GM23248 (cell line): ENCODE results near the gene TUNAR. TPM values are rescaled to one million over a fixed set of nuclear protein-coding genes. Genes with fewer than 3 reads are reported as not detected.
A peak's percentile ranks its signal among the peaks of the same experiment; 100 is the strongest.

Experiments used
- DNase-seq: peaks from one replicate; pipeline ENCODE4 v3.0.0-alpha.2; 2015
- H2AFZ ChIP-seq: fragments of 200-600 bp; sonication (generic); 2 replicates; pipeline ENCODE4 v1.6.1; 2016; ENCODE audit warnings: antibody characterized with exemption
- H3F3A ChIP-seq: fragments of 200-600 bp; sonication (generic); 2 replicates; pipeline ENCODE4 v1.6.1; 2016; ENCODE audit warnings: mild to moderate bottlenecking, antibody characterized with exemption, mixed run types; ENCODE audit not compliant: insufficient read depth
- H3K27ac ChIP-seq: fragments of 200-600 bp; sonication (generic); 2 replicates; pipeline ENCODE4 v1.5.1; 2016; ENCODE audit warnings: mild to moderate bottlenecking
- H3K27me3 ChIP-seq: fragments of 200-600 bp; sonication (generic); replicated peaks from 2 replicates; pipeline ENCODE4 v1.6.1; 2016; ENCODE audit warnings: mild to moderate bottlenecking; ENCODE audit not compliant: insufficient read depth
- H3K36me3 ChIP-seq: fragments of 200-600 bp; sonication (generic); 2 replicates; pipeline ENCODE4 v1.6.1; 2016; ENCODE audit warnings: low read depth, mild to moderate bottlenecking
- H3K4me1 ChIP-seq: fragments of 200-600 bp; sonication (generic); 2 replicates; pipeline ENCODE4 v1.6.1; 2016; ENCODE audit warnings: mild to moderate bottlenecking; ENCODE audit not compliant: insufficient read depth
- H3K4me2 ChIP-seq: fragments of 200-600 bp; sonication (generic); one replicate; pipeline ENCODE4 v1.6.1; 2016; ENCODE audit warnings: mild to moderate bottlenecking; ENCODE audit not compliant: unreplicated experiment
- H3K4me3 ChIP-seq: fragments of 200-600 bp; sonication (generic); 2 replicates; pipeline ENCODE4 v1.5.1; 2016; ENCODE audit warnings: mild to moderate bottlenecking
- H3K79me2 ChIP-seq: fragments of 200-600 bp; sonication (generic); 2 replicates; pipeline ENCODE4 v1.6.1; 2016; ENCODE audit warnings: mild to moderate bottlenecking; ENCODE audit not compliant: insufficient read depth
- H3K9ac ChIP-seq: fragments of 200-600 bp; sonication (generic); 2 replicates; pipeline ENCODE4 v1.6.1; 2016; ENCODE audit warnings: mild to moderate bottlenecking
- H3K9me2 ChIP-seq: fragments of 200-600 bp; sonication (generic); 2 replicates; pipeline ENCODE4 v1.6.1; 2016; ENCODE audit warnings: mixed run types, mild to moderate bottlenecking, moderate library complexity; ENCODE audit not compliant: insufficient read depth
- H3K9me3 ChIP-seq: fragments of 200-600 bp; sonication (generic); one replicate; pipeline ENCODE4 v1.6.1; 2017; ENCODE audit warnings: low read depth
- H4K20me1 ChIP-seq: fragments of 200-600 bp; sonication (generic); 2 replicates; pipeline ENCODE4 v1.6.0; 2016; ENCODE audit not compliant: insufficient read depth
- EZH2 ChIP-seq: fragments of 200-600 bp; sonication (generic); IDR thresholded peaks from 2 replicates; pipeline ENCODE4 v1.6.1; 2018; ENCODE audit warnings: antibody characterized with exemption, mild to moderate bottlenecking; ENCODE audit not compliant: insufficient read depth, poor library complexity, severe bottlenecking
- EZH2phosphoT487 ChIP-seq: fragments of 200-600 bp; sonication (generic); IDR thresholded peaks from 2 replicates; pipeline ENCODE4 v1.6.1; 2018; ENCODE audit warnings: antibody characterized with exemption, moderate library complexity, mild to moderate bottlenecking, low read depth; ENCODE audit not compliant: insufficient read depth
- WGBS, 2 experiments: methylation state at CpG; one replicate each; pipeline ENCODE4 v1.1.6; 2015 to 2017; ENCODE audit warnings: low lambda C conversion rate in 2 of 2, low coverage in 1 of 2; ENCODE audit errors: missing lambda C conversion rate in 2 of 2; 5-methylcytosine and 5-hydroxymethylcytosine counted together
- in situ Hi-C: fragments of 300-500 bp; cut with MboI; formaldehyde crosslinking; loops from 2 replicates; pipeline ENCODE4 v1.15.0; 2020
- polyA plus RNA-seq: library from polyadenylated mRNA; unstranded; fragments of >200 nt; fragmentation: Nextera tagmentation; extraction: Ambion mirVana; gene quantifications from 2 replicates; pipeline ENCODE4 v1.2.1, GENCODE V29; 2016
- total RNA-seq: library from RNA; depleted of rRNA; stranded (reverse); fragments of >200 nt; shearing (Covaris generic); gene quantifications from 2 replicates; pipeline ENCODE4 v1.2.3, GENCODE V29; 2014

Gene TUNAR
- total and polyA plus RNA-seq, 2 experiments from 2014 or later, result not detected

DNA sequence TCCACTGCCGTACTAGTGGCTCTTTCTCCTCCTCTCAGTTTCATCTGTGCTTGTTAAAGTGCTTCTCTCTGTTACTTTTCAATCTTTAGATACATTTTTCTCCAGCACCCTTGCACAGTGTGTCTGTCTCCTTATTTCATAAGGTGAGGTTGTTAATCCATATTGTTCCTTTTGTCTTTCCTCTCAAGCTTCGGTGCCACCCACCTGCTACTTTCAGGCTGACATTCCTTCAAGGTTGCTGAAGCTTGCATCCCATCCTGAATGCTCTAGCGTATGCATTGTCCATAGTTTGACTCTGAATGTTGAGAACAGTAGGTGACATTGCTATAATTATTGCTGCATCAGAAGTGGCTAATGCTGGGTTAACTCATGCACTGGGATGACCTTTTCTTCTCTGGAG lies 20.6 kb downstream of the TUNAR start:
- H3F3A ChIP-seq, result no peaks in the 10 kb centered on the region
- no peak overlapping the region for H3K4me3 ChIP-seq
- no peaks in the 10 kb centered on the region for H3K36me3 ChIP-seq
- 0 out of 2 replicates have a peak, but pooled peaks cover 6% of the 10 kb centered on the region for H3K4me1 ChIP-seq
- WGBS, 2 experiments, result 50 to 62% methylated on average over 3 of the region's 3 CpGs
- peaks cover 29% of the 10 kb centered on the region for H3K27me3 ChIP-seq
- no peaks in the 10 kb centered on the region for H3K79me2 ChIP-seq
- no peak for DNase-seq
- no peak overlapping the region for H3K4me2 ChIP-seq
- no peaks in the 10 kb centered on the region for H3K9me2 ChIP-seq
- H3K27ac ChIP-seq, result no peak overlapping the region
- H3K9ac ChIP-seq, result no peak overlapping the region
- in situ Hi-C loops, result no loop called here
- no peak overlapping the region for H2AFZ ChIP-seq
- no peaks in the 10 kb centered on the region for H4K20me1 ChIP-seq
- TF ChIP-seq EZH2 (no peak), EZH2phosphoT487 (no peak)
- no peaks in the 10 kb centered on the region for H3K9me3 ChIP-seq

DNA sequence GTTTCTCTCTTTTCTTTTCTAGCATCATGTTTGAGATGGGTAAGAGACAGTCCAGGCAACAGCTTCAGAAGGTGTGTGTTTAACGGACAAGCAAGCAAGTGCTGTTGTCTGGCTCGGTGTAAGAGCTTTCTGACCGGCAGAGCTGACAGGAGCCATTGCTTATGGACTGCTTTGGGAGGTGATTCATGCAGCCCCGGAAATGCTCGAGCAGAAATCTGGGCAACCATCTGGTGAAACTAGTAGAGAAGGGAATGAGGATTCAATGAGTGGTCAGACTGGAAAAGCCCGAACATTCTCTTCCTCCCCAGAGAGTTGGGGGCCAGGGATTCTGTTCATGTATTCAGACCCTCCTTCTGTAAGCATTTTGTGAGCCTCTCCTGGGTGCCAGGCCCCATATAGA lies 24.4 kb downstream of the TUNAR start:
- no peaks in the 10 kb centered on the region for H3K9me2 ChIP-seq
- no peaks in the 10 kb centered on the region for H3F3A ChIP-seq
- peaks cover 22% of the 10 kb centered on the region for H3K27me3 ChIP-seq
- peak overlapping the region; percentile 69 for H2AFZ ChIP-seq
- 0 out of 2 replicates have a peak overlapping the region, but pooled peaks have one; percentile 2 for H3K4me3 ChIP-seq
- H3K9me3 ChIP-seq, result no peaks in the 10 kb centered on the region
- in situ Hi-C loops, result no loop called here
- H3K79me2 ChIP-seq, result no peaks in the 10 kb centered on the region
- H3K36me3 ChIP-seq, result no peaks in the 10 kb centered on the region
- 0 out of 2 replicates have a peak, but pooled peaks cover 6% of the 10 kb centered on the region for H3K4me1 ChIP-seq
- H4K20me1 ChIP-seq, result no peaks in the 10 kb centered on the region
- DNase-seq, result peak; percentile 73
- 19 to 27% methylated on average over 6 of the region's 6 CpGs for WGBS, 2 experiments
- H3K9ac ChIP-seq, result no peak overlapping the region
- no peak for TF ChIP-seq EZH2
- no peak for TF ChIP-seq EZH2phosphoT487
- H3K27ac ChIP-seq, result no peak overlapping the region
- H3K4me2 ChIP-seq, result peak overlapping the region; percentile 15

DNA sequence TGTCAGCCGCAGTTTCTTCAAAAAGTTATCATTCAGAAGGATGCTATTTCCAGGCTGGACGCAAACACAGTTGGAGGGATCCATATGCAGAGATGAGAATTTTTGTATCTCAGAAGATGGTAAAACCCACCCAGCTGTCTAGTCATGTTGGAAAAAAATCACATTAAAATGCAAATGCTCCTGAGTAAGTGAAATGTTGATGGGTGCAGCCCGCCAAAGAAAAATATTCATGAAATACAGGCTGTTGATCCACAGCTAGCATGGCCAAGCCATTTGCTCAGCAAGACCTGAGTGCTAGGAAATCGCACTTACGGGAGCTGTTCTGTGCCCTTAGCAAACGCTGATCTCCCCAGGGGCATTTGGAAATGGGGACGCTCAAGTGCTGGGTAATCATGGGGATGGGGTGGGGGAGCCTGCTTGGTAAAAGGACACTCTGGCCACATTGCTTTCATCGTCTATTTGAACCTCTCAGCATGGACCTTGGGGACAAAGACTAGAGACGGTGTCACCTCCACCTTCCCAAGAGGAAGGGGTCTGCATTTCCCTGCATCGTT lies 25.7 kb downstream of the TUNAR start:
- 50 to 57% methylated on average over 10 of the region's 10 CpGs for WGBS, 2 experiments
- H3K9me3 ChIP-seq, result no peaks in the 10 kb centered on the region
- H3K9ac ChIP-seq, result no peak overlapping the region
- no peaks in the 10 kb centered on the region for H3K9me2 ChIP-seq
- no peak for DNase-seq
- H3K4me3 ChIP-seq, result no peak overlapping the region
- in situ Hi-C loops, result no loop called here
- no peak for TF ChIP-seq EZH2phosphoT487
- no peak for TF ChIP-seq EZH2
- no peaks in the 10 kb centered on the region for H3K79me2 ChIP-seq
- 0 out of 2 replicates have a peak, but pooled peaks cover 6% of the 10 kb centered on the region for H3K4me1 ChIP-seq
- no peak overlapping the region for H3K4me2 ChIP-seq
- H3K36me3 ChIP-seq, result no peaks in the 10 kb centered on the region
- H3K27me3 ChIP-seq, result peaks cover 10% of the 10 kb centered on the region
- H2AFZ ChIP-seq, result no peak overlapping the region
- H4K20me1 ChIP-seq, result no peaks in the 10 kb centered on the region
- H3F3A ChIP-seq, result no peaks in the 10 kb centered on the region
- H3K27ac ChIP-seq, result no peak overlapping the region

DNA sequence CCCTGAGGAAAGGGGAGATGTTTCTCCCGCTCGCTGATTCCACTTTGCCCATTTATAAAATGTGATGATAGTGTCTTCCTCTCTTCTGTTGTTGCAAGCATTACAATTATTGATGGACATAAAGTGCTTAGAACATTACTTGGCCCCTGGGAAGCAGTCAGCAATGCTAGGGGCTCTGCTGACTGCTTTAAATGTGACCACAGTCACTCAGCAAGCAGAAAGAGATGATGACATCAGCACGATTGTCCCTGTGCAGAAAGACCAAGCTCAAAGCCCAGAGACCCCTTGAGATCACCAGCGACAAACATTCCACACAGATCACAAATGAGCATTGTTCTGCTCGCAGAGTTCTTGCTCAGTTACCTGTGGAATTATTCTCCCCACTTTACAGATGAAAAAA lies 26.5 kb downstream of the TUNAR start:
- Histone ChIP-seq H4K20me1 (no peaks in the 10 kb centered on the region), H3K4me1 (0 out of 2 replicates have a peak, but pooled peaks cover 6% of the 10 kb centered on the region), H3K36me3 (no peaks in the 10 kb centered on the region), H3F3A (no peaks in the 10 kb centered on the region), H3K79me2 (no peaks in the 10 kb centered on the region), H3K9me2 (no peaks in the 10 kb centered on the region), H3K9me3 (no peaks in the 10 kb centered on the region), H3K4me2 (no peak overlapping the region), H3K4me3 (no peak overlapping the region), H3K9ac (no peak overlapping the region), H3K27ac (no peak overlapping the region), H3K27me3 (peaks cover 7% of the 10 kb centered on the region; the same call in 1 of the 2 replicates), H2AFZ (no peak overlapping the region)
- no peak for DNase-seq
- 50 to 54% methylated on average over 5 of the region's 5 CpGs for WGBS, 2 experiments
- in situ Hi-C loops, result no loop called here
- TF ChIP-seq EZH2, result no peak
- no peak for TF ChIP-seq EZH2phosphoT487

DNA sequence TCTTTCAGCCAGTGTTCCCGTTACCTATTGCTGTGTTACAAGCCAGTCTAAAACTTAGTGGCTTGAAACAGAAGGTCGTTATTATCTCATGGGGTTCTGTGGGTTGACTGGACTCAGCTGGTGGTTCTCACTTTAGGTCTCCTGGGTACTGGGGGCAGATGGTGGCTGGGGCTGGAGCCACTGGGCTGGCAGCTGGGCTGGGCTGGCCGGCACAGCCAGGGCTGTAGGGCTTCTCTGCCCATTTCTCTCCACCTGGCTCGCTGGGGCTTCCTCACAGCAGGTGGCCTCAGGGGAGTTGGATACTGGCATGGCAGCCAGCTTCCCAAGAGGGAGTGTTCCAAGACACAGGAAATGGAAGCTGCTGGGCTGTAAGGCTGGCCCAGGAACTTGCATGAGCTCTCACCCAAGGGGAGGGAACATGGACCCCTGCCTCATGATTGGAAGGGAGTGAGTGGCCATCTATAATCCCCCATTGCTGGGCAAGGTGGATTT lies 27.0 kb downstream of the TUNAR start:
- Histone ChIP-seq H3K4me2 (no peak overlapping the region), H3K9me3 (no peaks in the 10 kb centered on the region), H3K79me2 (no peaks in the 10 kb centered on the region), H3K4me1 (0 out of 2 replicates have a peak, but pooled peaks cover 6% of the 10 kb centered on the region), H3F3A (no peaks in the 10 kb centered on the region), H2AFZ (no peak overlapping the region), H3K9me2 (no peaks in the 10 kb centered on the region), H3K4me3 (no peak overlapping the region), H3K27ac (no peak overlapping the region), H4K20me1 (no peaks in the 10 kb centered on the region), H3K9ac (no peak overlapping the region), H3K27me3 (peaks cover 2% of the 10 kb centered on the region; the same call in 1 of the 2 replicates), H3K36me3 (no peaks in the 10 kb centered on the region)
- DNase-seq, result no peak
- TF ChIP-seq EZH2phosphoT487, result no peak
- no peak for TF ChIP-seq EZH2
- 35 to 42% methylated on average over 4 of the region's 4 CpGs for WGBS, 2 experiments
- in situ Hi-C loops, result no loop called here
